ENCODE measurements around the gene MAP6. TPM values are rescaled to one million over a fixed set of nuclear protein-coding genes. Genes with fewer than 3 reads are reported as not detected.
A peak's percentile ranks its signal among the peaks of the same experiment; 100 is the strongest.

The MAP6 gene
- total RNA-seq, 4 donors from 2014 or later = 0.35 to 5.0 (median 0.75) TPM

DNA sequence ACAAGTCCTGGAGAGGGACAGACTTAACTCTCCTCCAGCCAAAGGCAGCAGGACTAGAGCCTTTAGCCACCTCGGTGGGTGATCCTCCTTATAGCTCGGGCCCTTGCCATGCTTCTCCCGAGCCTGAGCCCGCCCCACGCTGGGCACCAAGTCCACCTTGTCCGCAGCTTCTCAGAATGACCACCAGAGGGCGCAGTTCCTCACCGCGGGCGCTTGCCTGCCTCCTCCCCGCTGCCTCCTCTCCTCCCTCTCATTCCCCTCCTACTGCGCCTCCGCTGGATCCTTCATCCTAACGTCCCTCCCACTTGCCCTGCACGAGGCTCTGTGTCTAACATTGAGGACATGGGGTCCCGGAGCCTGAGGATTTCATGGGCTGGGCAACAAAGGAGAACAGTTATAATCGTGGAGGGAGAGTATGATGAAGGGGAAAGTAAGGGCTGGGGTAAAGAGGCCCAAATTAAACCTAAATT is 37.5 kb upstream of the MAP6 start:
- Histone ChIP-seq H3K4me1 (peaks cover 0 to 5% (median 2%) of the 10 kb centered on the region in 4 donors), H3K27ac (no peak overlapping the region), H3K9me3 (no peaks in the 10 kb centered on the region), H3K4me3 (no peak overlapping the region), H3K36me3 (no peaks in the 10 kb centered on the region), H3K27me3 (no peaks in the 10 kb centered on the region)
- TF ChIP-seq POLR2A (IDR thresholded peaks at IDR 0.05) = no peak
- TF ChIP-seq, protein P1, sequence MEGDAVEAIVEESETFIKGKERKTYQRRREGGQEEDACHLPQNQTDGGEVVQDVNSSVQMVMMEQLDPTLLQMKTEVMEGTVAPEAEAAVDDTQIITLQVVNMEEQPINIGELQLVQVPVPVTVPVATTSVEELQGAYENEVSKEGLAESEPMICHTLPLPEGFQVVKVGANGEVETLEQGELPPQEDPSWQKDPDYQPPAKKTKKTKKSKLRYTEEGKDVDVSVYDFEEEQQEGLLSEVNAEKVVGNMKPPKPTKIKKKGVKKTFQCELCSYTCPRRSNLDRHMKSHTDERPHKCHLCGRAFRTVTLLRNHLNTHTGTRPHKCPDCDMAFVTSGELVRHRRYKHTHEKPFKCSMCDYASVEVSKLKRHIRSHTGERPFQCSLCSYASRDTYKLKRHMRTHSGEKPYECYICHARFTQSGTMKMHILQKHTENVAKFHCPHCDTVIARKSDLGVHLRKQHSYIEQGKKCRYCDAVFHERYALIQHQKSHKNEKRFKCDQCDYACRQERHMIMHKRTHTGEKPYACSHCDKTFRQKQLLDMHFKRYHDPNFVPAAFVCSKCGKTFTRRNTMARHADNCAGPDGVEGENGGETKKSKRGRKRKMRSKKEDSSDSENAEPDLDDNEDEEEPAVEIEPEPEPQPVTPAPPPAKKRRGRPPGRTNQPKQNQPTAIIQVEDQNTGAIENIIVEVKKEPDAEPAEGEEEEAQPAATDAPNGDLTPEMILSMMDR (IDR thresholded peaks at IDR 0.05) = peak; percentile 68 to 96 (median 92)
- peak; percentile 34 to 82 (median 81) for DNase-seq

DNA sequence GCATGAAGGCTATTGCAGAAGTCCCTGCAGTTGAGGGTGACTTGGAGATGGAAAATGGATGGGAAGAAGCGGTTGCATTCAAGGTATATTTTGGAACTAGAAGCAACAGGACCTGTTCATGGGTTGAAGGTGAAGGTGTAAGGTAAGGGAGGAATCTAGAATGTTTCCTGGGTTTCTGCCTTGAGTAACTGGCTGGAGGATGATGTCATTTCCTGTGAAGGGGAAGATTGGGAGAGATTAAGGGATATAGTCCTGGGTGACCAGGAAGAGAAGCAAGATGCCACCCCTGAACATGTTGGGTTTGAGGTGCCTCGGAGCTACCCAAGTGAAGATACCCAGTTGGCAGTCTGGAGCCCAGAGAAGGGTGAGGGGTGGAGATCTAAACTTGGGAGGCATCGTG is 36.7 kb upstream of the MAP6 start:
- Histone ChIP-seq H3K27me3 (no peaks in the 10 kb centered on the region), H3K4me3 (no peak overlapping the region), H3K9me3 (no peaks in the 10 kb centered on the region), H3K4me1 (peaks cover 0 to 5% (median 2%) of the 10 kb centered on the region in 4 donors), H3K36me3 (no peaks in the 10 kb centered on the region), H3K27ac (no peak overlapping the region)
- no peak for DNase-seq
- TF ChIP-seq, protein P1 (IDR thresholded peaks at IDR 0.05) = no peak
- TF ChIP-seq POLR2A (IDR thresholded peaks at IDR 0.05) = no peak

DNA sequence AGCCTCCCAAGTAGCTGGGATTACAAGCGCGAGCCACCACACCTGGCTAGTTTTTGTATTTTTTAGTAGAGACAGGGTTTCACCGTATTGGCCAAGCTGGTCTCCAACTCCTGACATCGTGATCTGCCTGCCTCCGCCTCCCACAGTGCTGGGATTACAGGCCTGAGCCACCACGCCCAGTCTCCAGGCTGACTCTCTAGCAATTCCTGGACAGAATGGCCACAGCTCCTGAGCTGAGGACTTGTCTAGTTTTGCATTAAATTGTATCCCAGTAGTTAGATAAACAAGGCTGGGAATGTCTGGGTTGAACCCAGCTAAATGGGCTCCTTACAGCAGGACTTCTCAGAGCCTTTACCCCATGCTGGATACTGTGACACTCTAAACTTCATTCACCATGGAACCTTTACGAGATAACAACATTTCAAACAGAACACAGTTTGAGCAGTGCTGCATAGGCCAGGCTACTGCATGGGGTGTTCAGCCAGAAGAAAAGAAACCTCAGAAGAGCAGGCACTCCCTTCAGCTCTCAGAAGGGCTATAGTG is 34.9 kb upstream of the MAP6 start:
- Histone ChIP-seq H3K9me3 (no peaks in the 10 kb centered on the region), H3K36me3 (no peaks in the 10 kb centered on the region), H3K27me3 (no peaks in the 10 kb centered on the region), H3K27ac (no peak overlapping the region), H3K4me3 (no peak overlapping the region), H3K4me1 (peaks cover 0 to 5% (median 2%) of the 10 kb centered on the region in 4 donors)
- no peak for TF ChIP-seq POLR2A (IDR thresholded peaks at IDR 0.05)
- TF ChIP-seq, protein P1 (IDR thresholded peaks at IDR 0.05) = no peak
- no peak for DNase-seq

DNA sequence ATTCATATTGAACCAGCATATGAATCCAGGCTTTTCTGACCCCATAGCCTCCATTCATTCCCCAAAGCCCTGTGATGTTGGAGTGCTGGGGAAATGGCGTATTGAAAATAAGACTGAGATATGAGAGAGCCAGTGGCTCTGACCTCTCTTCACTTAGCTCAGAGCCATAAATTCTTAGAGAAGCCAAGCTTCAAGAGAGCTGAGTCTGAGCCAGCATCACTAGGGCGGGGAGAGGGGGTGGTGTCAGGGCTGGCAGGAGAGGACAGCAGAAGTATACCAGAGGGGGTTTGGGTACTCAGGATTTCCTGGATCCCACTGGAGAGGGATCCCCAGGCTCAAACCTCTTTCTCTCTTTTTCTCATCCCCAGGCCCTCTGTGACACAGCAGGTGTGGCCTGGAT is 32.1 kb upstream of the MAP6 start:
- DNase-seq = no peak
- no peaks in the 10 kb centered on the region for H3K27me3 ChIP-seq
- no peak overlapping the region for H3K27ac ChIP-seq
- TF ChIP-seq, protein P1 (IDR thresholded peaks at IDR 0.05) = no peak
- no peak for TF ChIP-seq POLR2A (IDR thresholded peaks at IDR 0.05)
- no peak overlapping the region for H3K4me3 ChIP-seq
- H3K4me1 ChIP-seq = peaks cover 0 to under 1% (median 0%) of the 10 kb centered on the region in 4 donors
- H3K9me3 ChIP-seq = no peaks in the 10 kb centered on the region
- no peaks in the 10 kb centered on the region for H3K36me3 ChIP-seq

DNA sequence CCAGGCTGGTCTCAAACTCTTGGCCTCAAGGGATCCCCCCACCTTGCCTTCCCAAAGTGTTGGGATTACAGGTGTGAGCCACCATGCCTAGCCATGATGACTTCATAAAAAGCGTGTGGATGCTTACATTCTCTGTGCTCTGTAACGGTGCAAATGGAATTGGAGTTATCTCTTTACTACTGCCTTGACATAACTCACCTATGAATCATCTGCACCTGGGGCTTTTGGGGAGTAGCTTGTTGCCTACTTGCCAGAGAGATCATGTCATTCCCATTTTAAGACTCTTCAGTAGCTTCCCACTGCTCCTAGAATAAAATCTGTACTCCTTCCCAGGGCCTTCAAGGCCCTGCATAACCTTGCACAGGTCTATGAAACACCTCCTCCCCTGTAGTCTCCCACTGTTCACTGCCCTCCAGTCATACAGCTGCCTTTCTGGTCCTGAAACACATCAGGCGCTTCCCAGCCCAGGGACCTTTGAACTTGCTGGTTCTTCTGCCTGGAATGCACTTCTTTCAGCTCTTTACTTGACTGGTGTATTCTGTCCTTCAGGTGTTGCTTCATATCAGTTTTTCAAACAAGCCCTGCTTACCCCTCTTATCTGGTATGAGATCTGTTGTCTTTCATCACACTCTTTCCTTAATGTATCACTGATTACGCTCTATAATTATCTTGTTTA is 29.2 kb upstream of the MAP6 start:
- no peaks in the 10 kb centered on the region for H3K36me3 ChIP-seq
- TF ChIP-seq POLR2A (IDR thresholded peaks at IDR 0.05) = no peak
- TF ChIP-seq, protein P1 (IDR thresholded peaks at IDR 0.05) = no peak
- no peak overlapping the region for H3K4me3 ChIP-seq
- H3K27ac ChIP-seq = no peak overlapping the region
- DNase-seq = no peak
- no peaks in the 10 kb centered on the region for H3K27me3 ChIP-seq
- H3K9me3 ChIP-seq = no peaks in the 10 kb centered on the region
- H3K4me1 ChIP-seq = no peaks in the 10 kb centered on the region

Measured in Peyer's patch (tissue), 4 donors.